Breast epithelium (tissue), 3 donors: ENCODE data around the gene ELMO3.

ENCODE experiments used
- CTCF ChIP-seq, 3 donors: fragments of 450-650 bp; IDR thresholded peaks; one replicate each; pipeline ENCODE4 v1.5.1; 2016 to 2017; ENCODE audit warnings: antibody characterized with exemption in 3 of 3, mild to moderate bottlenecking in 3 of 3, moderate library complexity in 3 of 3
- POLR2A ChIP-seq: fragments of 450-650 bp; IDR thresholded peaks from one replicate; pipeline ENCODE4 v1.6.1; 2016; ENCODE audit warnings: antibody characterized with exemption, mild to moderate bottlenecking, moderate library complexity

- no peak for TF ChIP-seq CTCF (IDR thresholded peaks at IDR 0.05)
- no peak for TF ChIP-seq POLR2A
Measured at GRCh38 chr16:67235816-67236562, 37.1 kb downstream of the ELMO3 start.
